ENCODE results near the gene LINGO4.
A peak's percentile ranks its signal among the peaks of the same experiment; 100 is the strongest.

LINGO4 gene

DNA sequence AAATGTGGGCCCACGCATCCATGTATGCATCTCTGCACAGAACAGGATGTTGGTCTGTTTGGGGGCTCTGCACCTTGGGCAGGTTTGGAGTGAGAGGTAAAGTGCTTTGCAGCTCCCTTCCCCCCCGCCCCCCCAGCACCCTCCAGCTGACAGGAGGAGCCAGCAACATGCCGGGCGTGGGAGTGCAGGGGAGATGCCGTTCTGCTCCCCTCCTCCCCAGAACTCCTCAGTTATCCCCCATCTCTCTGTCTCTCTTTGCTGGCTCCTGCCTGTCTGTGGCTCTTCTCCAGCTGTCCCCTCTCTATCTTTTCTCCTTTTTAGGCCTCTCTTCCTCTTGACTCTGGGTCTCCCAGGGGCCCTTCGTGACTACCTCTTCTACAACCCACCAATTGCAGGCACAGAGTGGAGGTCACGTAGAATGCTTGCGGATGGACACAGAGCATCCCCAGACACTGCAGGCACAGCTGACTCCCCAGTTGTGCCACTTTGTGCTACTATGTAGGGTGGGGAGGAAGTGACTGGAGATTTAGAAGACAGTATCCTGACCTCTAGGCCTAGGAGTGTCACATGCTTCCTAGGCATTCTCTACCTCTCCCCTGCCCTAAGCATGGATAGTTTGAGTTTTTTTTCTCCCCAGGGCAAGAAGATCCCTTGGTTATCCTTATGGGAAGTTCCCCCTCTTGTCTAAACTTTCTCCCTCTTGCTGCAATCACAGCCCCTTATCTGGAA lies 28.1 kb upstream of the LINGO4 start:
- DNase-seq, result no peak

- no peak for DNase-seq
Observed at GRCh38 chr1:151832318-151832980, 27.2 kb upstream of the LINGO4 start.

DNA sequence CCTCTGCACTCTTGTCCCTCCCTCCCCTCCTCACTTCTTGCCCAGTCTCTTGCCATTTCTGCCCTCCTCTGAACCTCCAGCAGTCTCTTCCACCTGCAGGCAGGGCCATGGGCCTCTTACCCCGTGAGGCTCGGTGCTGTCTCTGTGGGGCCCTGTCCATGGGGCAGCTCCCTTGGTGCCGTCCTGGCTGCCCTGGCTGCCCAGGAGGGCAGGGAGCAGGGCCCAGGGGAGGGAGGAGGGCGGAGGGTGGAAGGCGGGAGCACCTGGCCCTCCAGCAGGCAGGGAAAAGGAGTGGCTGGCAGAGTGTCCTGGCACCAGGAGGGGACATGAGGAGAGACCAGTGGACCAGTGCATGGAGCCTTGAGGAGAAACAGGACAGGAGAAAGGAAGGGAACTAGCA lies 26.4 kb upstream of the LINGO4 start, which contains the start of gene RORC:
Gene RORC, minus strand, starts transcription at position 198 of the 400 bp plus-strand sequence. Its CDS starts 38 bp downstream, at position 160.
- no peak for DNase-seq

DNA sequence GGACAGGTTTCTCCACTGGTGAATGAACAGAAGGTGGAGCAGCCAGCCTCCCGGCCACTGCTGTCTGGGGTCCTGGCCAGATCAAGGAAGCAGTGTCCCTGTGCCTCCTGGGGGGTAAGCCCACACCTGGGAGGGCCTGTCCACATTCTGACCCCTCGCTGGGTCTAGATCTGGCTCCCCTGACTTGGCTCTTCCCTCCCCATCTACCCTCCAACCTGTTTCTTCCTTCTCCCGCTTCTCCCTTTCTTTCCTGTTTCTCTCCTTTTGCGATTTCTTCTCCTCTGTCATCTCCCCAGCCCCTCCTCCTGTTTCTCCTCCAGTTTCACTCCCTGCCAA lies 26.0 kb upstream of the LINGO4 start:
- DNase-seq, result no peak

DNA sequence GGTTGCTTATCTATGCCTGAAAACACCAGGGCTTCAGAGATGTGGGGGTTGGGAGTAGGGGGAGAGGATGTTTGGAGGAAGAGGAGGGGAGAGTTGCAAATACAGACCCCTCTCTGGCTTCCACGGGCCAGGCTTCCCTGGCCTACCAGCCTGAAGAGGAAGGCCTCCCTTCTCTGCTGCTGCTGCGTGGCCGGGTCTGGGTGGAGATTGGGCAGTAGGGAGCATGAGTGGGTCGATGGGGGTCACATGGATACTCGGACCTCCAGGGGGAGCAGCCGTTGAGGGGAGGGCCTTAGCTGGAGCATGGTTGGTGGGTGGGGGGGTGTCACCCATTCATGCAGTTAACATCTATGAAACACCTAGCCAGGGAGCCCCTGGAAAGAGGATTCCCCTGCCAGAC lies 24.8 kb upstream of the LINGO4 start:
- no peak for DNase-seq

- no peak for DNase-seq
Observed at GRCh38 chr1:151829352-151830046, 24.3 kb upstream of the LINGO4 start.

DNA sequence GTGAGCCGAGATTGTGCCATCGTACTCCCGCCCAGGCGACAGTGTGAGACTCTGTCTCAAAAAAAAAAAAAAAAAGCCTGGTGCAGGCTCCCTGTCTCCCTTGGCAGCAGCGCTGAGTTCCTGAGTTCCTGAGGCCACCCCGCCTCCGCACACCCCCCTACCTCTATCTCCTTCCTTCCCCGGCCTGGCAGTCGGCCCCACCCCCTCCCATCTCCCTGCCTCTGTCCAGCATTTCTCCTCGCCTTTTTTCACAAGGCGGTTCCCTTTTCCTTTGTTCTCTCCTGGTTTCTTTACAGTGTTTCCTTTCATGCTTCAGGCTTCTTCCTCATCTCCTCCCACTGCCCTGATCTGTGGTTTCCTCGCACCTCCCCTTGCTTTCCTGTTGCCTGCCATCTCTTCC lies 23.7 kb upstream of the LINGO4 start:
- DNase-seq, result no peak

DNA sequence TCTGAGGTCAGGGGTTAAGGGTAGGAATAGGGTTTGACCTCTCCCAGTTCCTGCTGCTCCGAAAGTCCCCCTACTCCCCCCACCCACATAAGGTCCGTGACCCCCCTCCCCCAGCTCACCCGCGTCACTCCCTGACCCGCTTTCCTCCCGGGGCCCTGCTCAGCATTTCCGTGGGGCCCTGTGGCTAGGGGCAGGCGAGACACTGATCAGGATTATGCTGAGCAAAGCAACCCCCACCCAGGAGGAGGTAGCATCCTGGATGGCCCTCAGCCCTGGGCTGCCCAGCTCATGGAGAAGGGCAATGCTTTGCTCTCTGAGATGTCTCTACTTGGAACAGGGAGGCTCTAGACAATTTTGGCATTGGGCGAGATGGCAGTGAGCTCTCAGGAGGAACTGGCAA lies 22.6 kb upstream of the LINGO4 start:
- DNase-seq, result no peak

DNA sequence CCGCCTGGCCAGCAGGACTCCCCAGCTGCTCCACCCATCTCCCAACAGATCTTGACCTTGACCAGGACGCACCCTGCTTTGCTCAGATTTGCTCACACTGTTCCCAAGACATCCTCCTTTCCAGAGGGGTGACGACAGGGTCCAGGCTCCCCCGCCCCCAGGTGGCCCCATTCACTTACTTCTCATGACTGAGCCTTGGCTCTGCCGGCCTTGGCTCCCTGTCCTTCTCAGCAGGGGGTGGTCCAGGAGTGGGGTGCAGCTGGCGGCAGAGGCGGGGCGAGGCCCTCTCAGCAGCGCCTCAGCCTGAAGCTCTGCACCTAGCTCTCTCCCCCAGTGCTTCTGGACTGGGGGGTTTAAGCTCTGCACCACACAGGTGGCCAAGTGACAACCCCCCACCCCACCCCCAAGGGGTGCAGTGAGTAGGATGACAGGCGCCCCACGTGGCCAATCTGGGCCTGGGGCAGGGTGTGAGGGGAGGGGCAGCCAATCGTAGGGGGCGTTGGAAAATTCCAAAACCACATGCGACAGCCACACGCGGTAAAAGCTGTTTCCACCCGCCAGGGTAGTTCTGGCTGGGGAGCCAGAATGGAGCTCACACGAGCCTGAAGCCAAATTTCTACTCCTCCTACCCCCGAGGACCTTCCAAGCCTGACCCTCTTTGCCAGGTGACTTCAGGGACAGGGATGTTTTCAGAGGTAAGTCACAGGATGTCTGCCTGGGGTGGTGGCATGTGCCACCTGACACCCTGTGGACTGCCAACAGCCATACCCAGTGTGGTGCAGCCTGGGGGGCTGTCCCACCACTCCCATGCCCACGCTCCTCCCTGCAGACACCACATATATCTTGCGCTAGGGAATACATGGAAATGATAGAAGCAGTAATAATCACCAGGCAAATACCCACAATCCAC lies 20.8 kb upstream of the LINGO4 start:
- peak in 1 of 2 experiments; percentile 60 for DNase-seq

DNA sequence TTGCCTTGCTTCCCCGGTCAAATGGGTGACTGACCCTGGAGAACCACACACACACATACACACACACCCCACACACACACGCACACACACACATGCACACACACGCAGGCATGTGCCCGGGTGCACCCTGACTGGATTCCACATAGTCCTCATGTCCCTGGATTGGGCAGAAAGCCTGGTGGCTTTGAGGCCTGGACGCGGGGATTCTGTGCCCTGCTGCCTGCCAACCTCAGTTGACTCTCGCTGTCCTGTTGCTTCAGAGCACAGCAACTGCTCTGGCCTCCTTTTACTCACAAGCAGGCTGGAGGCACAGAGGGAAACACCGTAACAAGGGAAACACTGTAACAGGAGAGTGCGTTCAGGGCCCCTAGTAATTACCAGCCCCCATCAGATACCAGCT lies 20.0 kb upstream of the LINGO4 start:
- DNase-seq, result no peak

DNA sequence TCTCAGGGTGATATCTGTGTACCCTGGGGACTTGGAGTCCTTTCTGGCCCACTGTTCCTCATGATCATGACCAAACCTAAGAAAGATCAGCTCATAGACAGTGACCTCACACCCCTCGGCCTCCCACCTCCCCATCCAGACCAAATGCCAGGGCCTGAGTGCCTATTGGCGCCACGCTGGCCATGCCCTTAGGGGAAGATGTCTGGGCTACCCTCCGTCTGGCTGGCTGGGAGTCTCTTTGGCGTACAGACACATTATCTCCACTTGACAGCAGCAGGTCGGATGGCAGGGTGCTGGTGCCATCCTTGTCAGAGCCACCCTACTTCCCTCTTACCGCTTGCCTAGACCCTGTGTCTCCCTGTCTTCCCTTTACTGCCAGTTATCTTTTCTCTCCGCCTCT lies 18.0 kb upstream of the LINGO4 start:
- no peak for DNase-seq

DNA sequence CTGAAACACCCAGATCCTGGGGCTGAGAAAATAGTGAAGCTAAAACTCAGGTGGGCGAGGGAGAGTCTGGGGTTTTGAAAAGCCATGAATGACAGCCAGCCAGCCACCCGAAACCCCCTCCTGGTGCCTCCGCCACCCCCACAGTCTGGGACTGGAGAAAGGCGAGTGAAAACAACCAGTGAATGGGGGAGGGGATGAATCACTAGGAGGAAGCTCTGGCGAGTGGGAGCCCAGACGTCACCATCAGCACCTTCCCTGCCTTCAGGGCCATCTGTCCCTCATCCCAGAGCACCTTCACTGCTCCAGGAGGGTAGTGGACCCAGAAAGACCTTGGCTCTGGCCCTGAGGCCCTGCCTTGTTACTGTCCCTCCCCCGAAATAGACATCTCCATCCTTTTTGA lies 17.2 kb upstream of the LINGO4 start:
- DNase-seq, result peak; percentile 44 to 78

DNA sequence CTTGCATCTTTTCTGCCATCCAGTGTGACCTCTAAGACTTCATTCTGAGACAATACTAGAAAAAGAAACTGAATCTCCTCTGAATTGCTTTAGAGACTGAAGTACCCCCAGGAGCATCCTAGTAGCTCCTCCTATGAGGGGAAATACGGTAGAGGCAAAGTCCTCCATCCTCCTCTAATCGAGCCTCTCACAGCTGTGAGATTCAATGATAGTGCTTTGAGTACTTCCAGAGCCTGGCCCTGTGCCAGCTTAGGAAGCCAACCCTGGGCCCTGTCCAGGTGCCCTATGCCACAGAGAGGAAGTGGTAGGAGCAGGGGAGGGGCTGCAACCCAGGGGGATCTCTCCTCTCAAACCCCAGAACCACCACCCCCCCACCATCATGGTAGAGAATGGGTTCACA lies 15.7 kb upstream of the LINGO4 start:
- no peak for DNase-seq

DNA sequence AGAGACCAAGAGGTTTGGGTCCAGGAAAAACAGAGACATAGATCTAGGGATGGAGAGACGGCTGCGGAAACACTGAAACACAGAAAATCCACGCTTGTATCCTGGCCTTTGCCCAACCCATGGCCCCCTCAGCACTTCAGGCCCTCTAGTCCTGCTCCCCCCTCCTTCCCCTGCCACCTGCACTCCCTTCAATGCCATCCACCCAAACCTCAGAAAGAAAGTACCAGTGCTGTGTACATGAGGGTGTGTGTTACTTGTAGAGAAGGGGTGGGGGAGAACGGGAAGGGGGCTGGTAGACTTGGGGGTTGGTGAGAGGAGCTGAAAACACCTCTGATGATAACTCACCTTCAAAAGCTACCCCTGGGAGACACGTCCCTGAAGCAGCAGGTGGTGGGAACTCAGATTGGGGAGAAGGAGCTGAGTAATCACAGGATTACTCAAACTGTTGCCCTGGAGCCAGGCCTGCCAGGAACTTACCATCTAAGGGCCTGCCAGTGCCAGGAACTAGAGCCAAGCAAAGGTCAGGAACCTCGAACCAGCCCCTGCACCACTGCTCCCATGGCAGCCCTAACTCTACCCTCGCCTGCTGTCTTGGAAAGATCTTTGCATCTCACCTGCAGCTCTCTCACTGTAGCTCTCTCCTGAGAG lies 14.9 kb upstream of the LINGO4 start:
- no peak for DNase-seq

GRCh38 chr1:151819227-151819835 lies 14.1 kb upstream of the LINGO4 start:
- DNase-seq, result no peak

GRCh38 chr1:151817353-151817730 lies 12.1 kb upstream of the LINGO4 start:
- no peak for DNase-seq

- no peak for DNase-seq
Observed at GRCh38 chr1:151816548-151817352, 11.5 kb upstream of the LINGO4 start.

DNA sequence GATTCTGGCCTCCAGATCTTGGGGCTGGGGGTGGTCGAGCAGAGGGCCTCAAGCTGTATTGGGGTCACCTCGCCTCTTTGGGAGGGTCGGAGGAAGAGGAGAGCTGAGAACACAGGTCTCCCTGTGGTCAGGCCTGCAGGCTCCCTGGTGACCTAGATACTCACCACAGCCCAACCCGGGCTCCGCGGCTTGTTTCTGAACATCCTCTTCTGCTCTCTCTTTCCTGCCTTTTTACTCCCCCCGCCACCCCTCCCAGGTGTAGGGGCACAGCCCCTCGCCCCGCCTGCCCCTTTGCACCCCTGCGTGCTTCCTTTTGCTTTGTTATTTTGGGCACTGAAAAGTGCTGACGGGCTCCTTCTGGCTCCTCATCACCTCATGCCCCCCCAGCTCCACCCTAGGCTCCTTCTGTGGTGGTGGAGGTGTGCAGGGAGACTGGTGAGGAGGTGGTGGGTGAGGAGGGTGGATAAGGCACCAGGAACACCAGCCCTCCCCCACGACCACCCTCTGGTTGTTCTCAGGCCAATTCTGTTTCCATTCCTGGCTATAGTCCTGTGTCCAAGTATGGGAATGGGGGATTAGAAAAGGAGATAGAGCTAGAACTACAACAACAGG lies 10.6 kb upstream of the LINGO4 start:
- no peak for DNase-seq

DNA sequence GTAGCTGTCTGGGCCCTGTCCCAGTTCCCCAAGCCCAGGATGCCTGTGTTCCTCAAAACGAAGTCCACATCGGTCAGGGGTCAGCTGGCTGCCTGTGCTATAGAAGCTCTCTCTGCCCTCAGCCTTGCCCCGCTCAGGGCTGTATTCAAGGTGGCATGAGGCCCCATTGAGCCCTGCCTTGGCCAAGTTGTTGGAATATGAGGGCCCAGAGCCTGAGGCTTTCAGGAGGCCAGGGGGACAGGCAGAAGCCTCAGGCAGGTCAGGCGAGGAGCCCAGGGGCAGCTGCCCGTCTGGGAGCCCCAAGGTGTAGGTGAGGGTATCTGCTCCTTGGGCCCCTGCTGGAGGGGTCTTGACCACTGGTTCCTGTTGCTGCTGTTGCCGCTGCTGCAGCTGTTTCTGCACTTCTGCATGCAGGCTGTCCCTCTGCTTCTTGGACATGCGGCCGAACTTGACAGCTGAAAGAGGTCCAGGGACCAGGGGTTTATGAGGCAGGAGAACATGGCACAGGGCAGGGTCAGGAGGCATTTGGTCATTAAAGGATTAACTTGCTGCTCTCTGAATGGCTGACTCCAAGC lies 9.8 kb upstream of the LINGO4 start:
- DNase-seq, result no peak

DNA sequence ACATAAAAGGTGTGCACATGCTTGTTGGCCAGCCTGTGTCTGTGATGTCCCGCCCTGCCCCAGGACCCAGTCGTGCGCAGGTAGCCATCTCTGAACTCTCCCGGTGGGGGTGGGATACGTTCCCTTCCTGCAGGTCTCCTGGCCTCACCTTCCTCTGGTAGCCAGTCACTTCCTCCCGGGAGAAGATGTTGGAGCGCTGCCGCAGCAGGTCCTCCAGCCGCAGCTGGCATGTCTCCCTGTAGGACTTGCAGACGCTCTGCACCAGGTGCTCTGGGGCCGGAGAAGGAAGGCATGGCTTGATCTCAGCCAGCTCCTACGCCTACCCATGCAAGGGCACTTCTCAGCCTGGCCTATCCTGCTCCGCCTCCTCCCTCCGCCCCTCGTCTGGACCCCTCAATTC lies 9.2 kb upstream of the LINGO4 start:
- no peak for DNase-seq

Measured in stimulated activated CD4-positive, alpha-beta T cell treated with anti-CD3 and anti-CD28 coated beads, Interleukin-4, amount 100 ng/mL, for 4 hours (primary cell).